Subcutaneous adipose tissue (tissue), 4 donors: ENCODE measurements around the gene SHISAL1. TPM values are rescaled to one million over a fixed set of nuclear protein-coding genes. Genes with fewer than 3 reads are reported as not detected.

Experiments used
- total RNA-seq, 4 donors: library from RNA; depleted of rRNA; stranded (reverse); fragments of >200 nt; gene quantifications; one replicate each; pipeline ENCODE4 v1.1.0, GENCODE V29; 2016
- TF ChIP-seq, protein P1 (sequence below): fragments of 450-650 bp; IDR thresholded peaks from one replicate; pipeline ENCODE4 v1.5.1; 2016; ENCODE audit warnings: low read depth, mild to moderate bottlenecking, control low read depth, antibody characterized with exemption, moderate library complexity

SHISAL1 gene
- total RNA-seq, 4 donors from 2014 or later = 0.34 to 0.49 (median 0.44) TPM; not detected in 1

DNA sequence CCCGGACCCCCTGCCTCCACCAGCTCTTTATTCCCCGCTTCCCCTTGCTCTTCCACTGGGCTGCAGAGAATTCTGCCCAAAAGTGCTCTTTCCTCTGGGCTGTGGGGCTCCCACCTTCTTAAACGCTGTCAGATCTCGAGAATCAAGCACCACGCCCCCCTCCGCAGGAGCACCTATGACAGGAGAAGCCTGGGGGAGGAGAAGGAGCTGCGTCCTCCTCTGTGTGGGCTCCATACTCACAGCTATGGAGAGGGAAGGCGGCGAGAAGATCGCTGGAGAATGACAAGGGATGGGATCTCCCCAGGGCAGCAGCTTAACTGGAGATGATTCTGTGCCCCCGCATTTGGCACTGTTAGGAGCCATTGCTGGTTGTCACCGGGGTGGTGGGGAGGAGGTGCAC, 19.7 kb downstream of the SHISAL1 start:
- TF ChIP-seq, protein P1, sequence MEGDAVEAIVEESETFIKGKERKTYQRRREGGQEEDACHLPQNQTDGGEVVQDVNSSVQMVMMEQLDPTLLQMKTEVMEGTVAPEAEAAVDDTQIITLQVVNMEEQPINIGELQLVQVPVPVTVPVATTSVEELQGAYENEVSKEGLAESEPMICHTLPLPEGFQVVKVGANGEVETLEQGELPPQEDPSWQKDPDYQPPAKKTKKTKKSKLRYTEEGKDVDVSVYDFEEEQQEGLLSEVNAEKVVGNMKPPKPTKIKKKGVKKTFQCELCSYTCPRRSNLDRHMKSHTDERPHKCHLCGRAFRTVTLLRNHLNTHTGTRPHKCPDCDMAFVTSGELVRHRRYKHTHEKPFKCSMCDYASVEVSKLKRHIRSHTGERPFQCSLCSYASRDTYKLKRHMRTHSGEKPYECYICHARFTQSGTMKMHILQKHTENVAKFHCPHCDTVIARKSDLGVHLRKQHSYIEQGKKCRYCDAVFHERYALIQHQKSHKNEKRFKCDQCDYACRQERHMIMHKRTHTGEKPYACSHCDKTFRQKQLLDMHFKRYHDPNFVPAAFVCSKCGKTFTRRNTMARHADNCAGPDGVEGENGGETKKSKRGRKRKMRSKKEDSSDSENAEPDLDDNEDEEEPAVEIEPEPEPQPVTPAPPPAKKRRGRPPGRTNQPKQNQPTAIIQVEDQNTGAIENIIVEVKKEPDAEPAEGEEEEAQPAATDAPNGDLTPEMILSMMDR = no peak

DNA sequence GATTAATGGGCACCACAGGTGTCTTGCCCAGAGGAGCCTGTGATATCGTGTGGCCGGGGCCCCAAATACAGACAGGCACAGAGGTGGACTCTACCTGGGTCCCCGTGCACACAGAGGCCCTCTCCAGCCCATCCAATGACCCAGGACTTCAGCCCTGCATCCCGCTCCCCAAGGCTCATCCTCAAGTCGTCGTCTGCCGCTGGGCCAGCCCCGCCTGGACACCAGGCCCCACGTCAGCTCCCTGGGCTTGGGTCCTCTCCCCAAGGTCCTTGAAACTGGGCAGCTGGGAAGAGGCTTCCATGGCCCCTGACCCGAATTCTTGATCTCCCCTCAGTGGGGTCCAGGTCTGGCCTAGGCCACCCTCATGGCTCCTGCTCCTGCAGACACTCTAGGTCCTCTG, 20.2 kb downstream of the SHISAL1 start:
- TF ChIP-seq, protein P1 = no peak

DNA sequence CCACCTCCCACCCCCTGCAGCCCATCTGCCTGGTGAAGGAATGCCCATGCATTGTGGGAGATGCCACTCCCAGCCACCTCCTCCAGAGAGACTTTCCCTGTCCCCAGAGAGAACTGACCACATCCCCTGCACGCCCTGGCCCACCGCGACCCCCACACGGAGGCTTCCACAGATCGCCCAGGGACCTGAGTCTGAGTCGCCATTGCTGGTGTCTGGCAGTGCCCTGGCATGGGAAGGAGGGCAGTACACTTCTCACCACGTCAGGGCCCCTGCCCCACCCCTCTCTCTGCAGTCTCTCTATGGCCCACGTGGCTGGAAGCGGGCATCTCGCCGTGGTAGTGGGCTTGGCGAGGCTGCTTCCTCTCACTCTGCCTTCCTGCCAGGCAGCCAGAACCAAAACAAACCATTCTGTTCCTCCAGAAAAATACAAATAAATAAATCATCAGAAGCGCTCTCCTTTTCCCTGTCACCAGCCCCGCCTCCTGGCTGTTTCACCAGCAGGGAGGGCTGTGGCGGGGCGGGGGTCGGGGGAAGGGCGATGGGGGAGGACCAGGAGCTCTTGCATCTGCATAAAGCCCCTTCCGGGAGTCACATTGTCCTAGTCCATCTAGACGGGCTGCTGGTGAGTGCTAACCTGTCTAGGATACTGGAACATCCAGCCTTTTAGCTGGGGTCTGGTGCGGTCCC, 20.9 kb downstream of the SHISAL1 start:
- TF ChIP-seq, protein P1 = no peak

DNA sequence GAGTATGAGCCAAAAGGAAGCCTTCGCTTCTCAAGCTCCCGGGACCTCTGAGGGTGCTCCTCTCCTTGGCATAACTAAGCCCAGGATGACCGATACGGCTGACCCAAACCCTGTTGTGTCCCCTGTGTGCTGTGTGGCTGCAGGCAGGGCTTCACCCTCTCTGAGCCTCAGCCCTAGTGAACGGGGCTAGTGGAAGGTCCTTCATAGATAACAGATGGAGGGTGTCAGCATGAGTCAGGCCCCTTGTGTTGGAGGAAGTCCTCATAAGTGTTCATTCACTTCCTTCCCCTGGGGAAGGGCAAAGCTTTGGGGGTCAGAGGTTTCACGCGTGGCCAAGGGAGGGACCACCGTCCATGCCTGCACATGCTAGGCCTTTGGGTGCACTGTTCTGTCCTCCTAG, 21.5 kb downstream of the SHISAL1 start:
- TF ChIP-seq, protein P1 = no peak

DNA sequence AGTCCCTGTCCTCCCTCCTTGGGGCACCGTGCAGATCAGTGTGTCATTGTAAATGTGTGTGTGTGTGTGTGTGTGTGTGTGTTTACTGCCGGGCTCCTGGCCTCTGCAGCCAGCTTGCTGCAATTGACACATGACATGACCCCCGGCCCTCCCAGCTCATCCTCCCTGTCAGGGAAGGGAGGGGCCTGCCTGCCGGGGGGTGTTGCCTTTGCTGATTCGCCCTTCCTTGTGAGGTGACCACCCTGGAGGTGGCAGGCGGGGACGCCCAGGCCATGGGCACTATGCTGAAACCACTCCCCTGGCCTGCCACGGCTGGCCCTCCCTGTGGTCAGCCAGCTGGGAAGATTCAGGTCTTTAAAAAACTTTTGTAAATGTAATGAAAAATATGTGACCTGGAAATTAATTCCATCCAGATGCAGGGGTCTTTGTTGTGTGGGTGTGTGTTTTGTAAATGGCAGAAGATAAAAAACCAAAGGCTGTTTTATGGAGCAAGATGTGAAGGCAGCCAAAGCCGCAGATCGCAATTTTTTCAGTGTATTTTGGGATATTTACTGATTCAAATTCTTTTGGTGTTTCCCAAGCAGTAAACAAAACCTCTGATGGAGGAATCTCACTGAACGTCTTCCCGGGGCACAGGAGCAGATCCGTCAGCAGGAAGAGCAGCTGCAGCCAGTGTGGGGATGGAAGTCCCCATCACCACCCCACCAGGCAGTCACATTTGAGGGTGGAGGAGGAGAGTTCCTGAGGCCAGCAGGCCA, 23.2 kb downstream of the SHISAL1 start:
- TF ChIP-seq, protein P1 = no peak

DNA sequence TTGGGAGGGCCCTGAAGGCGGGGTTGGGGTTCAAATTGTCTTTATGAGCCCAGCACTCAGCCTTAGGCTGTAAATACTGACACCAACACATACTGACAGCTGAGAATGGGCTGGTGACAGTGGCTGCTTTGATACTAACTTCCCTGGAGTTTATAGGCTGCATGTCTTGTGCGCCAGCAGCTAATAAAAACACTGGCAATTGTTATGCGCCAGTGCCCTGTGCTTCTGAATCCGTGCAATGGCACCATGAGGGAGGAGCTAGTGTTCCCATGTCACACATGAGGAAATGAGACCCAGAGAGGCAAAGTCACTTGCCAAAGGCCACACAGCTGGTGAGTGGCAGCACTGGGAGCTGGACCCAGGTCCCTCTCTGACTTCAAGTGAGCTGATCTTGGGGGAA, 23.8 kb downstream of the SHISAL1 start:
- TF ChIP-seq, protein P1 = no peak

DNA sequence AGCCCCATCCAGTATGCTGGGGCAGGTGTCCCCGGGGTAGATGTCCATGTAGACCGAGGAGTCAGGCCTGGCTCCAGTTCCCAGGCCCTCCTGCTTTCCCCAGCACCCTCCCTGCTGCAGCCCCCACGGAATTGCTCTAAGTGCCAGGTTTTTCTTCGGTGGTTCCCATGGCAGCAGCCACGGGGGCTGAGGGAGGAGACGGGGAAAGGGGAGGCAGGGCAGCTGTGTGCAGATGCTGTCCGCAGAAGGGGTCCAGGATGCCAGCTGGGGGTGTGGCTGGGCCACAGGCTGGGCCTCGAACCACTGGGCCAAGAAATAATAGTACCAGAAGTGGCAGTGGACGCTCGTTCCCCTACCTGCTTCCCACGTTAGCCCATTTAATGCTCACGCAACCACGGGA, 25.0 kb downstream of the SHISAL1 start:
- TF ChIP-seq, protein P1 = no peak
